ENCODE results near the gene TRMO. TPM values are rescaled to one million over a fixed set of nuclear protein-coding genes. Genes with fewer than 3 reads are reported as not detected.
"Not testable (repeated sequence)": the region's sequence is repeated elsewhere in the genome, so short reads cannot be mapped to it uniquely, and the experiment has no call there.

TRMO gene
- total RNA-seq, 1 experiment from 2014 or later: 8.6 TPM

DNA sequence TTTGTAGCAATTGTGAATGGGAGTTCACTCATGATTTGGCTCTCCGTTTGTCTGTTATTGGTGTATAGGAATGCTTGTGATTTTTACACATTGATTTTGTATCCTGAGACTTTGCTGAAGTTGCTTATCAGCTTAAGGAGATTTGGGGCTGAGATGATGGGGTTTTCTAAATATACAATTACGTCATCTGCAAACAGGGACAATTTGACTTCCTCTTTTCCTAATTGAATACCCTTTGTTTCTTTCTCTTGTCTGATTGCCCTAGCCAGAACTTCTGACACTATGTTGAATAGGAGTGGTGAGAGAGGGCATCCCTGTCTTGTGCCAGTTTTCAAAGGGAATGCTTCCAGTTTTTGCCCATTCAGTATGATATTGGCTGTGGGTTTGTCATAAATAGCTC lies 24.8 kb upstream of the TRMO start:
- H3K23me2 ChIP-seq (ENCODE audit: insufficient read length, low read depth, low read length, poor library complexity, severe bottlenecking); H2BK12ac ChIP-seq (ENCODE audit: insufficient read length, low read depth, low read length); H3K9me3 ChIP-seq (ENCODE audit: control insufficient read depth, low read depth, low read length); H3K36me3 Mint-ChIP-seq (ENCODE audit: insufficient read depth in 1 of 3, low read depth in 3 of 3); H3K9me3 Mint-ChIP-seq; H3K18ac ChIP-seq (ENCODE audit: insufficient read length, low read depth, low read length); H3K4me1 ChIP-seq (ENCODE audit: insufficient read depth, low read length); H3K23ac ChIP-seq (ENCODE audit: insufficient read length, low read depth, low read length); H3K14ac ChIP-seq (ENCODE audit: insufficient read depth, low read length); H3K4me1 Mint-ChIP-seq; H3K4ac ChIP-seq (ENCODE audit: low read depth, low read length); H3K4me2 ChIP-seq (ENCODE audit: insufficient read depth, insufficient read length, low read length); H3K79me2 ChIP-seq (ENCODE audit: insufficient read depth, low read length); H4K91ac ChIP-seq (ENCODE audit: insufficient read length, low read depth, low read length); H3K27me3 ChIP-seq (ENCODE audit: insufficient read depth, low read length); H3K56ac ChIP-seq (ENCODE audit: insufficient read length, low read depth, low read length); H3K4me3 Mint-ChIP-seq; H3K27ac ChIP-seq (ENCODE audit: insufficient read length, low read depth, low read length); H2BK5ac ChIP-seq (ENCODE audit: insufficient read length, low read length); H2BK20ac ChIP-seq (ENCODE audit: low read depth, low read length, poor library complexity, severe bottlenecking); H4K8ac ChIP-seq (replicated peaks; ENCODE audit: insufficient read length, low read depth, low read length); H3T11ph ChIP-seq (ENCODE audit: low read length); H3K27ac Mint-ChIP-seq; H2BK120ac ChIP-seq (ENCODE audit: low read depth, low read length, poor library complexity, severe bottlenecking); H2AK5ac ChIP-seq (ENCODE audit: insufficient read length, low read length); H2BK15ac ChIP-seq (ENCODE audit: low read depth, low read length); H2AFZ ChIP-seq (ENCODE audit: low read length); H4K5ac ChIP-seq (ENCODE audit: insufficient read length, low read depth, low read length); H3K79me1 ChIP-seq (ENCODE audit: insufficient read depth, low read depth, low read length, poor library complexity, severe bottlenecking); H4K20me1 ChIP-seq (ENCODE audit: control insufficient read depth, insufficient read depth, insufficient read length); DNase-seq; H3K9ac ChIP-seq (ENCODE audit: extremely low read depth, insufficient read length, low read length): not testable (repeated sequence)
- no CpG with 5 or more reads among the region's 2 CpGs for WGBS (ENCODE audit: extremely low coverage, insufficient read length, low lambda C conversion rate)
- H3K27me3 Mint-ChIP-seq (ENCODE audit: low read depth): peaks cover 61% of the 10 kb centered on the region

DNA sequence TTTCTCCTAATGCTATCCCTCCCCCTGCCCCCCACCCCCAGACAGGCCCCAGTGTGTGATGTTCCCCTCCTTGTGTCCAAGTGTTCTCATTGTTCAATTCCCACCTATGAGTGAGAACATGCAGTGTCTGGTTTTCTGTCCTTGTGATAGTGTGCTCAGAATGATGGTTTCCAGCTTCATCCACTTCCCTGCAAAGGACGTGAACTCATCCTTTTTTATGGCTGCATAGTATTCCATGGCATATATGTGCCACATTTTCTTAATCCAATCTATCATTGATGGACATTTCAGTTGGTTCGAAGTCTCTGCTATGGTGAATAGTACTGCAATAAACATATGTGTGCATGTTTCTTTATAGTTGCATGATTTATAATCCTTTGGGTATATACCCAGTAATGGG lies 23.2 kb upstream of the TRMO start:
- H3K36me3 Mint-ChIP-seq (ENCODE audit: insufficient read depth in 1 of 3, low read depth in 3 of 3); H3K79me2 ChIP-seq (ENCODE audit: insufficient read depth, low read length); H3K27me3 ChIP-seq (ENCODE audit: insufficient read depth, low read length); H3K9me3 ChIP-seq (ENCODE audit: control insufficient read depth, low read depth, low read length); H3K4ac ChIP-seq (ENCODE audit: low read depth, low read length); H3K14ac ChIP-seq (ENCODE audit: insufficient read depth, low read length); H3K4me2 ChIP-seq (ENCODE audit: insufficient read depth, insufficient read length, low read length); H2AFZ ChIP-seq (ENCODE audit: low read length); H4K5ac ChIP-seq (ENCODE audit: insufficient read length, low read depth, low read length); H3K27ac Mint-ChIP-seq; H3K56ac ChIP-seq (ENCODE audit: insufficient read length, low read depth, low read length); H2BK120ac ChIP-seq (ENCODE audit: low read depth, low read length, poor library complexity, severe bottlenecking); H2BK5ac ChIP-seq (ENCODE audit: insufficient read length, low read length); H4K91ac ChIP-seq (ENCODE audit: insufficient read length, low read depth, low read length); H2BK12ac ChIP-seq (ENCODE audit: insufficient read length, low read depth, low read length); H4K8ac ChIP-seq (replicated peaks; ENCODE audit: insufficient read length, low read depth, low read length); H3K4me1 Mint-ChIP-seq; H3K79me1 ChIP-seq (ENCODE audit: insufficient read depth, low read depth, low read length, poor library complexity, severe bottlenecking); H2AK5ac ChIP-seq (ENCODE audit: insufficient read length, low read length); H3K9ac ChIP-seq (ENCODE audit: extremely low read depth, insufficient read length, low read length); H3K4me3 Mint-ChIP-seq; H3K18ac ChIP-seq (ENCODE audit: insufficient read length, low read depth, low read length); H3K23me2 ChIP-seq (ENCODE audit: insufficient read length, low read depth, low read length, poor library complexity, severe bottlenecking); H3T11ph ChIP-seq (ENCODE audit: low read length); H4K20me1 ChIP-seq (ENCODE audit: control insufficient read depth, insufficient read depth, insufficient read length); H3K27ac ChIP-seq (ENCODE audit: insufficient read length, low read depth, low read length); H2BK20ac ChIP-seq (ENCODE audit: low read depth, low read length, poor library complexity, severe bottlenecking); H3K4me1 ChIP-seq (ENCODE audit: insufficient read depth, low read length); H2BK15ac ChIP-seq (ENCODE audit: low read depth, low read length); H3K23ac ChIP-seq (ENCODE audit: insufficient read length, low read depth, low read length); H3K9me3 Mint-ChIP-seq; DNase-seq: not testable (repeated sequence)
- WGBS (ENCODE audit: extremely low coverage, insufficient read length, low lambda C conversion rate): no CpG with 5 or more reads among the region's 2 CpGs
- peaks cover 52% of the 10 kb centered on the region for H3K27me3 Mint-ChIP-seq (ENCODE audit: low read depth)

Measured in H9 (cell line).